ENCODE results near the gene SYT12. TPM values are rescaled to one million over a fixed set of nuclear protein-coding genes. Genes with fewer than 3 reads are reported as not detected.

Gene SYT12
- total and polyA plus RNA-seq, 2 of the 13 experiments (the other 11 are each of a cell fraction or from before 2014, with no cell fraction given): 0.01 to 0.02 TPM

DNA sequence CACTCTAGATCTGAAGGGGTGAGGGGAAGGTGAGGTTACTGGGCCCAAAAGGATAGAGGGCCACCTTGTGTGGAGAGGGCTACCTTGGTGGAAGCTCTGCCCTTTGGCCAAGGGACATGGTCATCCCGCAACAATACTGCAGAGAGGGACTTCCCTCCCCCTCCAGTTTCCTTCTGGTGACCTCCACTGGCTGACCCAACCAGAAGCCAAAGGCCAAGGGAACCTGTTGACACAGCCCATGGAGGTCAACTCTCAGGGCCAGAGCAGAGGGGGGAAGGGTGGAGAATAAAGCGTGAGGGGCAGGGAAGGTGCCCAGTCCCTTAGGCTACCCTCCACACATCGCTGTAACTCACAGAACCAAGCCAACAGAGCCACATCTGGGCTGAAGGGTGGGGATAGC, 18.7 kb downstream of the SYT12 start (continued):
- TF ChIP-seq NFYC (CRISPR knock-in tag; IDR thresholded peaks at IDR 0.05) (no peak), ZNF598 (CRISPR knock-in tag; IDR thresholded peaks at IDR 0.05; ENCODE audit: borderline replicate concordance) (no peak), ZKSCAN1 (IDR thresholded peaks at IDR 0.05; ENCODE audit: low read length) (no peak), ZNF251 (CRISPR knock-in tag; IDR thresholded peaks at IDR 0.05) (no peak), HDAC1 (CRISPR knock-in tag; IDR thresholded peaks at IDR 0.05) (peak; percentile 69), RCOR2 (CRISPR knock-in tag; IDR thresholded peaks at IDR 0.05) (no peak), ZSCAN31 (CRISPR knock-in tag; IDR thresholded peaks at IDR 0.05; ENCODE audit: low read depth) (no peak), TCF7L2 (IDR thresholded peaks at IDR 0.05; ENCODE audit: low read depth, low read length) (no peak), ZNF720 (CRISPR knock-in tag; IDR thresholded peaks at IDR 0.05) (no peak), SP5 (CRISPR knock-in tag; IDR thresholded peaks at IDR 0.05; ENCODE audit: borderline replicate concordance, low read depth) (no peak), ZSCAN12 (CRISPR knock-in tag; IDR thresholded peaks at IDR 0.05) (no peak)
- TF ChIP-seq, protein P1, sequence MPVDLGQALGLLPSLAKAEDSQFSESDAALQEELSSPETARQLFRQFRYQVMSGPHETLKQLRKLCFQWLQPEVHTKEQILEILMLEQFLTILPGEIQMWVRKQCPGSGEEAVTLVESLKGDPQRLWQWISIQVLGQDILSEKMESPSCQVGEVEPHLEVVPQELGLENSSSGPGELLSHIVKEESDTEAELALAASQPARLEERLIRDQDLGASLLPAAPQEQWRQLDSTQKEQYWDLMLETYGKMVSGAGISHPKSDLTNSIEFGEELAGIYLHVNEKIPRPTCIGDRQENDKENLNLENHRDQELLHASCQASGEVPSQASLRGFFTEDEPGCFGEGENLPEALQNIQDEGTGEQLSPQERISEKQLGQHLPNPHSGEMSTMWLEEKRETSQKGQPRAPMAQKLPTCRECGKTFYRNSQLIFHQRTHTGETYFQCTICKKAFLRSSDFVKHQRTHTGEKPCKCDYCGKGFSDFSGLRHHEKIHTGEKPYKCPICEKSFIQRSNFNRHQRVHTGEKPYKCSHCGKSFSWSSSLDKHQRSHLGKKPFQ (CRISPR knock-in tag; IDR thresholded peaks at IDR 0.05; ENCODE audit: insufficient replicate concordance): no peak
- TF ChIP-seq, protein P2, sequence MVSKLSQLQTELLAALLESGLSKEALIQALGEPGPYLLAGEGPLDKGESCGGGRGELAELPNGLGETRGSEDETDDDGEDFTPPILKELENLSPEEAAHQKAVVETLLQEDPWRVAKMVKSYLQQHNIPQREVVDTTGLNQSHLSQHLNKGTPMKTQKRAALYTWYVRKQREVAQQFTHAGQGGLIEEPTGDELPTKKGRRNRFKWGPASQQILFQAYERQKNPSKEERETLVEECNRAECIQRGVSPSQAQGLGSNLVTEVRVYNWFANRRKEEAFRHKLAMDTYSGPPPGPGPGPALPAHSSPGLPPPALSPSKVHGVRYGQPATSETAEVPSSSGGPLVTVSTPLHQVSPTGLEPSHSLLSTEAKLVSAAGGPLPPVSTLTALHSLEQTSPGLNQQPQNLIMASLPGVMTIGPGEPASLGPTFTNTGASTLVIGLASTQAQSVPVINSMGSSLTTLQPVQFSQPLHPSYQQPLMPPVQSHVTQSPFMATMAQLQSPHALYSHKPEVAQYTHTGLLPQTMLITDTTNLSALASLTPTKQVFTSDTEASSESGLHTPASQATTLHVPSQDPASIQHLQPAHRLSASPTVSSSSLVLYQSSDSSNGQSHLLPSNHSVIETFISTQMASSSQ (IDR thresholded peaks at IDR 0.05; ENCODE audit: low read depth): no peak
- TF ChIP-seq, protein P2 (CRISPR knock-in tag; IDR thresholded peaks at IDR 0.05; ENCODE audit: borderline replicate concordance): no peak
- TF ChIP-seq, protein P3, sequence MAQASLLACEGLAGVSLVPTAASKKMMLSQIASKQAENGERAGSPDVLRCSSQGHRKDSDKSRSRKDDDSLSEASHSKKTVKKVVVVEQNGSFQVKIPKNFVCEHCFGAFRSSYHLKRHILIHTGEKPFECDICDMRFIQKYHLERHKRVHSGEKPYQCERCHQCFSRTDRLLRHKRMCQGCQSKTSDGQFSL (CRISPR knock-in tag; IDR thresholded peaks at IDR 0.05): no peak
- TF ChIP-seq, protein P4, sequence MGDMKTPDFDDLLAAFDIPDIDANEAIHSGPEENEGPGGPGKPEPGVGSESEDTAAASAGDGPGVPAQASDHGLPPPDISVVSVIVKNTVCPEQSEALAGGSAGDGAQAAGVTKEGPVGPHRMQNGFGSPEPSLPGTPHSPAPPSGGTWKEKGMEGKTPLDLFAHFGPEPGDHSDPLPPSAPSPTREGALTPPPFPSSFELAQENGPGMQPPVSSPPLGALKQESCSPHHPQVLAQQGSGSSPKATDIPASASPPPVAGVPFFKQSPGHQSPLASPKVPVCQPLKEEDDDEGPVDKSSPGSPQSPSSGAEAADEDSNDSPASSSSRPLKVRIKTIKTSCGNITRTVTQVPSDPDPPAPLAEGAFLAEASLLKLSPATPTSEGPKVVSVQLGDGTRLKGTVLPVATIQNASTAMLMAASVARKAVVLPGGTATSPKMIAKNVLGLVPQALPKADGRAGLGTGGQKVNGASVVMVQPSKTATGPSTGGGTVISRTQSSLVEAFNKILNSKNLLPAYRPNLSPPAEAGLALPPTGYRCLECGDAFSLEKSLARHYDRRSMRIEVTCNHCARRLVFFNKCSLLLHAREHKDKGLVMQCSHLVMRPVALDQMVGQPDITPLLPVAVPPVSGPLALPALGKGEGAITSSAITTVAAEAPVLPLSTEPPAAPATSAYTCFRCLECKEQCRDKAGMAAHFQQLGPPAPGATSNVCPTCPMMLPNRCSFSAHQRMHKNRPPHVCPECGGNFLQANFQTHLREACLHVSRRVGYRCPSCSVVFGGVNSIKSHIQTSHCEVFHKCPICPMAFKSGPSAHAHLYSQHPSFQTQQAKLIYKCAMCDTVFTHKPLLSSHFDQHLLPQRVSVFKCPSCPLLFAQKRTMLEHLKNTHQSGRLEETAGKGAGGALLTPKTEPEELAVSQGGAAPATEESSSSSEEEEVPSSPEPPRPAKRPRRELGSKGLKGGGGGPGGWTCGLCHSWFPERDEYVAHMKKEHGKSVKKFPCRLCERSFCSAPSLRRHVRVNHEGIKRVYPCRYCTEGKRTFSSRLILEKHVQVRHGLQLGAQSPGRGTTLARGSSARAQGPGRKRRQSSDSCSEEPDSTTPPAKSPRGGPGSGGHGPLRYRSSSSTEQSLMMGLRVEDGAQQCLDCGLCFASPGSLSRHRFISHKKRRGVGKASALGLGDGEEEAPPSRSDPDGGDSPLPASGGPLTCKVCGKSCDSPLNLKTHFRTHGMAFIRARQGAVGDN (CRISPR knock-in tag; IDR thresholded peaks at IDR 0.05): peak; percentile 40; the same call in 1 of the 2 replicates
- TF ChIP-seq, protein P5, sequence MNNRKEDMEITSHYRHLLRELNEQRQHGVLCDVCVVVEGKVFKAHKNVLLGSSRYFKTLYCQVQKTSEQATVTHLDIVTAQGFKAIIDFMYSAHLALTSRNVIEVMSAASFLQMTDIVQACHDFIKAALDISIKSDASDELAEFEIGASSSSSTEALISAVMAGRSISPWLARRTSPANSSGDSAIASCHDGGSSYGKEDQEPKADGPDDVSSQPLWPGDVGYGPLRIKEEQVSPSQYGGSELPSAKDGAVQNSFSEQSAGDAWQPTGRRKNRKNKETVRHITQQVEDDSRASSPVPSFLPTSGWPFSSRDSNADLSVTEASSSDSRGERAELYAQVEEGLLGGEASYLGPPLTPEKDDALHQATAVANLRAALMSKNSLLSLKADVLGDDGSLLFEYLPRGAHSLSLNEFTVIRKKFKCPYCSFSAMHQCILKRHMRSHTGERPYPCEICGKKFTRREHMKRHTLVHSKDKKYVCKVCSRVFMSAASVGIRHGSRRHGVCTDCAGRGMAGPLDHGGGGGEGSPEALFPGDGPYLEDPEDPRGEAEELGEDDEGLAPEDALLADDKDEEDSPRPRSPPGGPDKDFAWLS (CRISPR knock-in tag; IDR thresholded peaks at IDR 0.05; ENCODE audit: borderline replicate concordance): no peak

All from HepG2 (cell line).